GM15510 (cell line): ENCODE measurements around the gene APOL5.

Source experiments
- POLR2A ChIP-seq: IDR thresholded peaks from 3 replicates; pipeline ENCODE4 v1.6.1; 2011; ENCODE audit warnings: borderline replicate concordance; ENCODE audit not compliant: insufficient read length; ENCODE audit errors: extremely low read depth

APOL5 gene

DNA sequence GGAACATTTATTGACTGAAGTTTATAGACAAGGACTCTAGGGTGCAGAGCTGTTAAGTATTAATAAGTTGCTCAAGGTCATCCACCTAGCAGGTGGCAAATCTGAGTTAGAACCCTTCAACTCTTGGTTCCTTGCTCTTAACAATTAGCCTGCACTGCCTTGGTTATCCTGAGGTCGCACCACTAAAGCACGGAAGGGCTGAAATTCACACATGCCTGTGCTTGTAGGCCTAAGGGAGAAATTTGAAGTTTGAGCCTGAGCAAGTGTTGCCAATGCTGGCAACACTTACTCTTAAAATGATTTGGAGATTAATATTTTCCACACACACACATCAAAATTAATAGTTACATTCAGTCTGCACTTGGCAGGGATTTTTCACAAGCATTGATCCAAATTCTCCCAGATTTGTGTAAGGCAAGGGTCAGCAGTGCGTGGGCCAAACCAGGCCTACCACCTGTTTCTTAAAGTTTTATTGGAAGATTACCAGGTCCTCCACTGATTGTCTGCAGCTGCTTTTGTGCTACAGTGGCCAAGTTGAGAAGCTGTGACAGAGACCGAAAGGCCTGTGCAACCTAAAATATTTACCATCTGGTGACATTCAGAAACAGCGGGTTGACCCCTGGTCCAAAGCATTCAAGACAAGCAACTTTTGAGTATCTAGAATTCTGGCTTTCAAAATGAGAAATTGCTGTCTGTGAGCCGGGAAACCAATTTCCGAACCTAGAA, 16.3 kb downstream of the APOL5 start:
- TF ChIP-seq POLR2A: no peak

DNA sequence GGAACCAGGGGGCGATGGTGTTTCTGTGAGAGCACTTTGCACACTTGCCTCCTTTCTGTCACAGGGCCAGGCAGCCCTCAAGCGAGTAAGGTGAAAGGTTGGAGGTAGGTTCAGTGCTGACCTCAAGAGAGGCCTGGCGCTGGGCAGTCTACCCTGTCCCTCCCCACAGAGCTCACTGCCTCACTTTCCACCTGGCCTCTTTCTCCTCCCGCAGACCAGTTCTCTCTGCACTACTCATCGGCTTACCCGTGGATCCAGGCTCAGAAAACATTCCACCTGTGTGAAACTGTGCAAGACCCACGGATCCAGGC, 16.8 kb downstream of the APOL5 start:
- no peak for TF ChIP-seq POLR2A

DNA sequence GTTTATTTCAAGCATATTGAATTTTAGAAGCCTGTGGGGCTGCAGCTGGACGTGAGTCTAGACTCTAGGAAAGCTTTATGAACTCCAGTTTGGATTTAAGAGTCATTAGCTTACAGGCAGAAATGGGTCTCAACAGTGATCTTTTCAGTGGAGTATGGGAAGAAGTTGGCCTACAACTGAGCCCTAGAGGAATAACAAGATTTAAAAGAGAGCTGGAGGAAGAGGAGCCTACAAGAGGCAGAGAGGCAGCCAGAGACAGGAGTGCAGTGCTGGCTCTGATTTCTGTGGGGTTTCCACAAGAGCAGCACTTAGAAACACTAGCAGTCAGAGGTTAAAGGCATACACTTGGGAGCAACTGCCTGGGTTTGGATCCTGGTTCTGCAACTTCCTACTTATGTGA, 17.9 kb downstream of the APOL5 start:
- TF ChIP-seq POLR2A: no peak

DNA sequence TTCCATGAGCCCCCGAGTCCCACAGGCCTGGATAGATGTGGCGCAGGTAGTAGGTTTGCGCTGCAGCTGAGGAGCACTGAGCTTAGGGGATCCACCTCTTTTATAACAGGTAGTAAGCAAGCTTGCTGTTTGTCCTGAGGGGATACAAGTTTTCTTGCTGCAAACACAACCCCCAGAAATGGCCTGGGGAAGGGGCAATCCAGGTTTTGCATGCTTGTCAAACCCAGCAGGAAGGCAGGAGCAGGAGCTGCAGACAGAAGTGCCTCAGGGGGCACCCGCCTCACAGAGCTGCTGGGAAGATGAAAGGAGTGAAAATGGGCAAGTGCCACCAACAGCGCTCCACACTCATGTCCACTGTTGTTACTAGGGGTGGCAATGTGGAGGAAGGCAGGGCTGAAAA, 18.5 kb downstream of the APOL5 start:
- no peak for TF ChIP-seq POLR2A

DNA sequence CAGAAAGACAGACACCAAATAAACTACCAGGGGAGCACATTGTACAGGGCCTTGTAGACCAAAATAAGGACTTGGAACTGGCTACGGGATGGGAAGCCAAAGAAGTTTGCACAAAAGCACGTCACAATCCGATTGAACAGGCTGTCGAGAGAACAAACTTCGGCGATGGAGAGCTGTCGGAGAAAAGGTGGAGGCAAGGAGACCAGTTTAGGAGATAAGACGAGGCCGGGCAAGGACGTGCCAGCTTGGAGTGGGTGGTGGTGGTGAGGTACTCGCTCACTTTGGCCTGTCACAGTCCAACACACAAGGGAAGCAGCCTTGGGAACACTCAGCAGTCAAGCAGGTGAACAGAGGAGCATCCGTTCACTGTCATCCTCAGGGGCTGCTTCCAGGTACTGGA, 19.0 kb downstream of the APOL5 start:
- TF ChIP-seq POLR2A: no peak

DNA sequence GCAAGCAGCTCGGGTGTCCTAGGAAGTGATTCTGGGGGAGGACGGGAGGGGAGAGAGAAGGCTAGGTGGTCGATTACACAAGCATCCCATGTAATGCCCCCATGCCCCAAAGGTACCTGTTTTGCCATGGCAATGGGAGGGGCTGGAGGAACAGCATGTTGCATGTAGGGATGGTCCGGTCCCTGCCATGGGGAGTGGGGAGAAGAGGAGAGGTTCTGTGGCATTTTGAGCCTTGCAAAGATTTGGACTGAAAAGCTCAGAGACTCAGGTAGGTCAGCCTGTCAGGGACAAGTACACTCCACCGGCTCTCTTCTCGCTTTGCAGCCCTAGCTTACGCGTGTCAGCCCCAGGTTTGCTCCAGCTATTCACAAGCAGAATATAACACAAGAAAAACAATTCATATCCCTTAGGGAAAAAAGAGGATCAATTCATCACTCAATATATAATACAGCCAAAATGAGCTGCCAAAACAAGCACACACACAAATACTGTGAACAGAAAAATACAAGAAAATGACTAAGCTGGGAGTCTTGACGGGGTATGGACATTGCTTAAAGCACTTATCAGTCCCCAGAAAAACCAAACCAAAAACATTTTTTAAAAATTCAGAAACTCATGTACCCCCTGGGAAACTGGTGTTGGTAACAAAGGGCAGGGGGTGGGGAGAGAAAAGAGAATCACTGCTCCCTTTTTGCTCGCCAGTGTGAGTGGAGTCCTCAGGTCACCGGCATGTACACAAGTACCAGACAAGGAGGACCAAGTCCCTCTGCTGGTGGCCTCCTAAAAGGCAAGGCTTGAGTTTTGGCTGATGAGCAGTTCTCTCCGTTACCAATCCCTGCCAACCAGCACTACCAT, 21.6 kb downstream of the APOL5 start:
- TF ChIP-seq POLR2A: no peak

DNA sequence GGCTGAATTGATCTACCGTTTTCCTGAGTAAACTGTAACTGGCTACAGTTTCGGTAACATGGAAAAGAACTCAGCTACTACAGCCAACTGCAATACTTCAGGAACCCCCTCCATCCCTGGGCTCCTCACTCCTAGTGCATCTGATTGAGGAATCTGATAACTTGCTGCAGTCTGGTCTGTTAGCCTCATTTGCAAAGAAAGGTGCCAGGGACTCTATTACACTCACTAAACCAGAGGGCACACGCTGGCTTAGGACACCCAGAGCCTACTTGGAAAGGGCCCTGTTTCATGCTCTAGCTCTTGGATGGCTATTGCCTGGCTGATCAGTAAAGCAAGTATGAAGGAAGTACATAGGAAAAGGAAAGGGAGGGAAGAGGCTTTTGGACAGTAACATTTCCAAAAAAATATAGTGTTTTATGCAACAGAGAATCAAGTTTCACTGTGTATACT, 22.3 kb downstream of the APOL5 start:
- TF ChIP-seq POLR2A: no peak

DNA sequence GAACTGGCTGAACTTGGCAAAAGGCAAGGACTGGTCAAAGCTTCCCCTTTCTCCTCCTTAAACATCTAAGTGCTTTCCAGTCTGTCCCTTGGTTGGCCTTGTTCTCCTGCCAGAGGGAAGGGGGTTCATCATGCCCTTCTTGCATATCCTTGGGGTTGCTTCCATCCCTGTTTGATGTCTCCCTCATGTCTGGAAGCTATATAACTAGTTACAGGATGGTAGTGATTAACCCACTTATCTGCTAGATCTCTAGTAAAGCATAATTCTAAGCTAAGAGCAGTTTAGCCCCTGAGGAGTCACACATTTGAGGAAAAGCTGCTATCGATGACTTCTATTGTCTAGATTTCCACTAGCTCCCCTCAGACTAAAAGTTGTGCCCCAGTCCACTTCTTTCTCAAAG, 22.9 kb downstream of the APOL5 start:
- no peak for TF ChIP-seq POLR2A

DNA sequence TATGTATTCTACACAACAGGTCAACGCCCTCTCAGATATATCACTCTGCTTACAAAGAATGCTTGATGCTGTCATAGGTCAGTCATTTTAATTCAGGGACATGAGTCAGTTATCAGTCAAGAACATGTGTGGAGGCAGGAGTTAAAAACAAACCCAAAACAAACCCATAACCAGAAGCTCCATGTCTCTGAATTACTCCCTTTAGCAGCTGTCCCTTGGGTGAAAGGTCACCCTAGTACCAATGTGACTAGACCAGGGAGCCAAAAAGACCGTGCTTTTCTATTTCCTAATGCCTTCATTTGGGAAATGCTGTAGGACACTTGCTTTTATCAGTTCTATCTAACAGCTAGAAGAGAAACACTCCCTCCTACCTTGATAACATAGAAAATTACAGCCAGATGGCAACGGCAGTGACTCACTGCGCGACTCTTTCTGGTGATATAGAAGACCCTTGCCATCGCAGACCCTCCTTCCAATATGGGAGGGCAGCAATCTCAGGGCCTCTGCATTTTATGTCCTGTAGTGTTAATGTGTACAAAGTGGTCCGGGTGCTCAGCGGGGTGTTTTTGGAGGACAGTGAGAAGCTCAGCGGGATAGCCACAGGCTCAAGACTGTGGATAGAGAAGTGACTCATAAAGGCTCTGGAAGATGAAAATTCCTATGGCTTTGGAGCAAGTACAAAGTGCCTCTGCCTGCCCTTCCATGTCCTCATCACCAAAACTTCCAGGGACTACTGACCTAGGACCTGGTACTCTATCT, 24.8 kb downstream of the APOL5 start:
- no peak for TF ChIP-seq POLR2A

DNA sequence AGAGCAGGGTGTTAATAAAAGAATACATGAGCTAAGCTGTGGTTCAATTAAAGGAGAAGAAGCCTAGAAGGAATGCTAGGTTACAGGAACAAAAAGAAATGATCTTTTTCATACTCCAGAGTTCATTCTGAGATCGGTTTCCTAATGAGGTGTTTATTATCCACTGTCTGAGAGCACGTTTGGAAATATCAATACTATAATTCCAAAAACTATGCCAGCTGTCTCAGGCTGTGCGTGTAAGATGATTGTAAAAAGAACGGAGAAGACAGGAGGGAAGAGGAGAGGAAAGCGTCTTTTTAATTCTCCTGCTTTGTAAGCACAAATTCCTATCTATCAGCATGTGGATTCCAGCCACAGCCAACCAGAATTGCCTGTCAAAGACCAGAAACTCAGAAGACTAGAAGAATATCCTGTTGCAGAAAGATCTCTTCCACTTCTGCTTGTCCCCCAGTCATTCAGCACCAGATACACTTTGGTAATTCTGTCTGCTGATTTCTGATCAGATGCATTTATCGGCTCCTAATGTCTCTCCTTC, 25.7 kb downstream of the APOL5 start:
- no peak for TF ChIP-seq POLR2A

DNA sequence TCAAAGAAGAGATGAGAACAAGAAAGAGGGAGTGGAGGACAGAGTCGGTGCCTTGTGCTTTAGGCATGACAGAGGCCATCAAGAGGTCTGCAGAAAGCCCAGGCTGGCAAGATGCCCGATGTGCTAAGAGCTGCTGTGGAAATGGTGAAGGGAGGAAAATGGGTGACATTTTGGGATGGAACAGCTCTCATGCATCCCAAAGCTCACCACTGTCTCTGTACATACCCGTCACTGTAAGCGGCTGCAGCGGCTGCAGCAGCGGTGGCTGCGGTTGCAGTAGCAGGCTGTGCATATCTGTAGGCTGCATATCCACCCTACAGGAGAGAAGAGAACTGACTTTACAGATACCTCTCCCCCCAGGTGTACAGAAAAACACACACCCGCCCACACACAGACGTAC, 28.6 kb downstream of the APOL5 start:
- TF ChIP-seq POLR2A: no peak

DNA sequence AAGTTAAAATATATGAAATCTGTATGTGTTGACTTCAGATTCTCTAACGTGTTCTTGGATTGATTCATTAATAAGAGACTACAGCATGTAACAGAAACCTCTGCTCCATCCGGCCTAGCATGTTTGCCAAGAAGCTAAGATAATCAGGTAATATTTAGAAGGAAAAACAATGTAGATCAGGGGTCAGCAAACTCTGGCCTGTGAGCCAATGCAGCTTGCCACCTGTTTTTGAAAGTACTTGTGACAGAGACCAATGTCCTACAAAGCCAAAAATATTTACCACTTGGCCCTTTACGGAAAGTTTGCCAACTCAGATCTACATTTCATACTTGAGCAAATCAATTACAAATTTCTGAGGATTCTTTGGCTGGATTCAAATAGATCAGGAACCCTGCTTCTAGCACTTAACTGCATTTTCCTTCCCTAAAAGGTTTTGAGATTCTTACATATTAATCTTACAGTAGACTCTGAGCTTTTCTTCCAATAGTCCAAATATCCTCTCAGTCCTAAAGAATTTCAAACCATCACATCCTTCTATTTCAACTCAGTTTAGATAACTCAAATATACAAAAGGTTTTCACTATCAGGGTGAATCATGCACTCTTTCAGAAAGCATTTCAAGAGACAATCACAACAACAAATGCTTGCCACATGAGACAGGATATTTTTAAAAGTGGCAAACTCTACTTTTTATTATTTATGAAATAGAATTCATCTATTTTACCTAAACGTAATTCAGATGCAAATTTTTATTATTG, 29.5 kb downstream of the APOL5 start:
- no peak for TF ChIP-seq POLR2A

DNA sequence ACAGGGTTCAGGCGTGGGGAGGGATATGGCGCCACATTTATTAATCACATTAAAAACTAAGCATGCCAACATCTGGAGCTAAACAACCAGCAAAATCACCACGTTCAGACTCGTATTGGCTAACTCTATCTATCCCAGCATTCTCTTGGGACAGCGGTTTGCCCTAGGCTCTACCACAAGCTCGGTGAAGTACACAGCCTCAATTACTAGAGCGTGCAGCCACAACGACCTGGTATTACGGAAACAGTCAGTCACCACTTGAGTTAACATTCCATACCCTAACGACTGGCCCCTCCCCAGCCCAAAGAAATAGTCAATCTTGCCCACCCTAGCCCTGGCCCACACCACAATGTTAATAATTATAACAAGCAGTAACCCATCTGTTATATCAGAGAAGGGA, 32.1 kb downstream of the APOL5 start:
- no peak for TF ChIP-seq POLR2A
